ENCODE data around the gene RNU11.
"Not testable (repeated sequence)": the region's sequence is repeated elsewhere in the genome, so short reads cannot be mapped to it uniquely, and the experiment has no call there.

The RNU11 gene

DNA sequence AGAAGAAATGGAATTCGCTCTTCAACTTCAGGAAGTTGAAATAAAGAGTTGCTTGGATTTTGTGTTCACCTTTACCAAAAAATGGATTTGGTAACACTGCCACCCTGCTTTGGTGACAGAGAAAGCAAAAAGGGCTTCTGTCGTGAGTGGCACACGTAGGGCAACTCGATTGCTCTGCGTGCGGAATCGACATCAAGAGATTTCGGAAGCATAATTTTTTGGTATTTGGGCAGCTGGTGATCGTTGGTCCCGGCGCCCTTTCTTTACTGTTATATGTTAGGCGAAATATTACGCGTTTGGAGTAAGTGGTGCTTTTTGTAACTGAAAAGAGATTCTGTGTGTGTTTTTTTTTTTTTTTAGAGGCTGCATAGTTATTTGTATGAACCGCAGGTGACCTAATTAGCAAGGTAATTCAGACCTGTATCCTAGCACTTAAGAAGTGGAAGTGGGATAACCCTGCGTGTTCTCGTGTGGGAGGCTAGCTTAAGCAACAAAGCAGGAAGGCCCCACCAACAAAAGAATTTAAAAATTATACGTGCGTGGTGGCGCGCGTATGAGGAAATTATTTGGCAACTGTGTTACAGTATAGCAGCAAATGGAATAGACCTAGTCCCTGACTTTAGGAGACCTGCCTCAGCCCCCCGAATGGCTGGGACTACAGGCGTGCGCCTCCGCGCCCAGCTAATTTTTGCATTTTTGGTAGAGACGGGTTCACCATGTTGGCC, at the start of gene RNU11:
Gene RNU11 (plus strand): TSS at position 127 of the 725 bp plus-strand sequence.
- no peaks in the 10 kb centered on the region for H3K9me3 Mint-ChIP-seq
- no peaks in the 10 kb centered on the region for H3K36me3 Mint-ChIP-seq (ENCODE audit: low read depth)
- peak within 1 kb of the TSS; percentile 91 for H3K4me3 Mint-ChIP-seq
- peak within 1 kb of the TSS; percentile 99 for H3K27ac Mint-ChIP-seq
- H3K27me3 Mint-ChIP-seq, result no peaks in the 10 kb centered on the region
- peaks cover 44% of the 10 kb centered on the region for H3K4me1 Mint-ChIP-seq (ENCODE audit: low read depth)

DNA sequence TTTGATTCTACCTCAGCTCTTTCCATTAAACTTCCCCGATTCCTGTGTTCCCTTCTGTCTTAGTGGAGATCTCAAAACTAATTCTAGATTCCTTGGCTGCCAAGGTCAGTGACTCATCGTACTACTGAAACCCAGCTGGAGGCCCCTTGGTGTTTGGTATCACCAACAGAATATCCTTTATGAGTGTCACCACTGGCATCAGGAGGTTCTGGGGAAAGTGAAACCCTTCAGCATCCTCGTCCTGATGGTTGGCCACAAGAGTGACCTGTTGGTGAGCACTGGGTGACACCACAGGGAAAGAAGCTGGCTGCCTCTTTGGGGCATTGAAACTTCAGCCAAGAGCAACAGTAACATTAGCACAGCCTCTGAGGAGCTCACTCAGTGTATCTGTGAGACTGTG, 46.7 kb upstream of the RNU11 start:
- Mint-ChIP-seq H3K27me3 (no peaks in the 10 kb centered on the region), H3K36me3 (ENCODE audit: low read depth) (peaks cover 30% of the 10 kb centered on the region), H3K27ac (no peak overlapping the region), H3K9me3 (no peaks in the 10 kb centered on the region), H3K4me3 (no peak overlapping the region), H3K4me1 (ENCODE audit: low read depth) (peaks cover 11% of the 10 kb centered on the region)

DNA sequence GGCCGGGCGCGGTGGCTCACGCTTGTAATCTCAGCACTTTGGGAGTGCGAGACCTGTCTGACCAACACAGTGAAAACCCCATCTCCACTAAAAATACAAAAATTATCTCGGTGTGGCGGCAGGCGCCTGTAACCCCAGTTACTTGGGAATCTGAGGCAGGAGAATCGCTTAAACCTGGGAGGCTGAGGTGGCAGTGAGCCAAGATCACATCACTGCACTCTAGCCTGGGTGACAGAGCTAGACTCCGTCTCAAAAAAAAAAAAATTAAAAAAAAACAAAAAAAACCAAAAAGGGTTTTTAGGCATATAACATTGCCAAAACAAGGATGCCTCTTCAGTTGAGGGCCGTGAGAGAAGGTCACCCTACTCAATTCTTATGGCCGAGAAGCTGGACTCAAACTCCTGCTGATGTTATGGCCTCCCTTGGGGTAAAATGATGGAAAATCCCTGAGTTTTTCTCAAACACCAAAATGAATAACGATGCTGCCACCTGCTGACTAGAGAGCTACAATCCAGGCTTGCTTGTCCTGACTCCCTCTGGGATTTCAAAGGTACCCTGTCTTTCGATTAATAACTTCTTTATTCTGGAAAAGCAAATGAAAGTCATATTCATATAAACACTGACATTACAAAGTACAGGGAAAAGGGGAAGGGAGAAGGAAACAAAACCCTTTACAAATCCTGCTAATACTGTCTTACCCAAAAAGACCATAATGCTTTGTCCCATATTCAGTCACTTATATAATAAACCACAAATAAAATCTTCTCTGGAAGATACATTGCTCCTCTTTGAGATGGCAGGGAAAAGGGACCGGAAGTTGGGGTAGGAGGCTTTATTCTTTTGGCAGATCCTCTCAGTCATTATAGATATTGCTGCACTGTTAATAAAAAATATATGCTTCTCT, 45.6 kb upstream of the RNU11 start:
- no peak overlapping the region for H3K27ac Mint-ChIP-seq
- H3K4me3 Mint-ChIP-seq, result no peak overlapping the region
- H3K4me1 Mint-ChIP-seq (ENCODE audit: low read depth), result peaks cover 11% of the 10 kb centered on the region
- no peaks in the 10 kb centered on the region for H3K9me3 Mint-ChIP-seq
- H3K27me3 Mint-ChIP-seq, result no peaks in the 10 kb centered on the region
- peaks cover 30% of the 10 kb centered on the region for H3K36me3 Mint-ChIP-seq (ENCODE audit: low read depth)

DNA sequence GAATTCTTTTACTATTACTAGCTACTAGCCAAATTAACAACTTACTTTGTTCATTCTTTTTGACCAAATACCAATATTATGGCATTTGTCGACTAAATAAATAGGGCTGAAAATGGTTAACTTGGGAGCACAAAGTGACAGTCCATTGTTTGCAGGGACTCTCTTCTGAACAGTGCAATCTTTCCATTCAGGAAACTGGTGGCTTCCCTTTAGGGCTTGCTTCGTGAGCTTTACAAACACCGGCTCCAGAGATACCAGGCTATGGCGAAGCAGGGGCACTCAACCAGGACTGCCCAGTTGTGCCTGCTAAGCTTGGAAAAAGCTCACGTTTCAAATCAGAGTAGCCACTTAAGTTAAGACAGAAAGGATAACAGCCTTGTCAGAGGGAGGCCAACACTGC, 44.0 kb upstream of the RNU11 start:
- Mint-ChIP-seq H3K27ac (no peak overlapping the region), H3K27me3 (no peaks in the 10 kb centered on the region), H3K9me3 (no peaks in the 10 kb centered on the region), H3K36me3 (ENCODE audit: low read depth) (peaks cover 30% of the 10 kb centered on the region), H3K4me3 (no peak overlapping the region), H3K4me1 (ENCODE audit: low read depth) (peaks cover 8% of the 10 kb centered on the region)

DNA sequence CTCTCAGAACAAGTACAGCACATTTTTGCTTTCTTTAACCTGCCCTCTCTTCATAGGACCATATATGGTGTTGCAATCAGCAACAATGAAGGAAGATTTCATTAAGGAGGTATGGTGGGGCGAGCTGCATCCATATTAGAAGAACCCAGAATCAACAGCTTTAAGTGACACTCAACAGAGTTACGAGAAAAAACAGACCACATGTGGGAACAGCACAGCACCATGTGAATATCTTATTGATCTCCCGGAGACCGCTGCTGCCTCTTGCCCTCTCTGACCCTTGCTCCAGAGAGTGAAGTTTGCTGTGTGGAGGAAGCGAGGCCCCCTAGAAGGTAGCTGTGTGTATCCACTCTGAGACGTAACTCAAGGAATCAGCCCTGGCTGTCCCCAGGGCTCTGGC, 43.4 kb upstream of the RNU11 start:
- H3K27ac Mint-ChIP-seq, result no peak overlapping the region
- no peak overlapping the region for H3K4me3 Mint-ChIP-seq
- peaks cover 8% of the 10 kb centered on the region for H3K4me1 Mint-ChIP-seq (ENCODE audit: low read depth)
- peaks cover 34% of the 10 kb centered on the region for H3K36me3 Mint-ChIP-seq (ENCODE audit: low read depth)
- H3K27me3 Mint-ChIP-seq, result no peaks in the 10 kb centered on the region
- H3K9me3 Mint-ChIP-seq, result no peaks in the 10 kb centered on the region

DNA sequence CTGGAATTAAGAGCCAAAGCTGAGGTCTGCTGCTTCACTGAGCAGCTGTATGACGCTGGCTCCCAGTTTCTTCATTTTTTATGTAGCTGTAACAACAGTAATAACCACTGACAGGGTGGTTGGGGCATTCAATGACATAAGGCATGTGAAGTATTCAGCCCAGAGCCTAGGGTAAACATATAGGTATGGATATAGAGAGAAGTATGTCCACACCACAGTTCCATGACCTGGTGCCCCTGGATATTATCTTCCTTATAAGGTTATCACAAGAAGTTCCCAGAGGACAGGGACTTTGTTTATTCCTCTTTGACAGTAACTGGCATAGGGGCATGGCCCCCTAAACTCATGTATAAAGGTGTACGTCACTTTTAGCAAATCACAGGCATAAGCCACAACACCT, 41.6 kb upstream of the RNU11 start:
- Mint-ChIP-seq H3K27me3 (no peaks in the 10 kb centered on the region), H3K9me3 (no peaks in the 10 kb centered on the region), H3K4me1 (ENCODE audit: low read depth) (peaks cover 4% of the 10 kb centered on the region), H3K36me3 (ENCODE audit: low read depth) (peaks cover 39% of the 10 kb centered on the region), H3K4me3 (no peak overlapping the region), H3K27ac (no peak overlapping the region)

DNA sequence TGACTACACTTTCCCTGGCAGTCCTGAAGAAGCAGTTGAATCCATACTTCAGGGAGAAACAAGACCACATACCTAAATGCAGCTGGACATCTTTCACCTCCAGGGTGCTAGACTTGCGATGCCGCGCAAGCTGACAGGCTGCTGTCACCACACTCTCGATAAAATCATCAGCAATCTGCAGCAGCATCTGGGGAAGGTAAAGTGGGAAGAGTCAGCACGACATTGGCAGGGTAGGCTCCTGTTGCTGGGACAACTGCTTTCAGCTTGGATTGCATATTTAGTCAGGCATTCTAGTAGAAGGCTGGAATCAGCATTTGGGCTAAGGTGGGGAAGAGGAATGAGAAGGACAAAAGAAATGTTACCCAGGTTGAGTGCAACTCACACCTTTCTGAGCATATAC, 35.2 kb upstream of the RNU11 start:
- H3K9me3 Mint-ChIP-seq, result no peaks in the 10 kb centered on the region
- no peaks in the 10 kb centered on the region for H3K4me1 Mint-ChIP-seq (ENCODE audit: low read depth)
- H3K27ac Mint-ChIP-seq, result no peak overlapping the region
- H3K27me3 Mint-ChIP-seq, result no peaks in the 10 kb centered on the region
- H3K4me3 Mint-ChIP-seq, result no peak overlapping the region
- peaks cover 41% of the 10 kb centered on the region for H3K36me3 Mint-ChIP-seq (ENCODE audit: low read depth)

DNA sequence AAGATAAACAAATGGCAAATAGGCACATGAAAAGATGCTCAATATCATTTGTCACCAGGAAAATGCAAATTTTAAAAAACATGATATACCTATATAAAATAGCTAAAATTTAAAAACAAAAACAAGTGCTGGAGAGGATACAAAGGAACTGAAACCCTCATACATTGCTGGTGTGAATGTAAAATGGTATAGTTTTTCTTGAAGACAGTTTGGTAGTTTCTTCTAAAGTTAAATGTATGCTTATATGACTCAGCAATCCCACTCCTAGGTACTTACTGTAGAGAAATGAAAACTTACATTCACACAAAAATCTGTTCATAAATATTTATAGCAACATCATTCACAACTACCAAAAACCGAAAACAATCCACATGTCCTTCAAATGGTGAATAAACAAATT, 16.7 kb upstream of the RNU11 start:
- Mint-ChIP-seq H3K27me3 (no peaks in the 10 kb centered on the region), H3K27ac (no peak overlapping the region), H3K4me3 (no peak overlapping the region), H3K36me3 (ENCODE audit: low read depth) (no peaks in the 10 kb centered on the region), H3K9me3 (no peaks in the 10 kb centered on the region), H3K4me1 (ENCODE audit: low read depth) (peaks cover 11% of the 10 kb centered on the region)

DNA sequence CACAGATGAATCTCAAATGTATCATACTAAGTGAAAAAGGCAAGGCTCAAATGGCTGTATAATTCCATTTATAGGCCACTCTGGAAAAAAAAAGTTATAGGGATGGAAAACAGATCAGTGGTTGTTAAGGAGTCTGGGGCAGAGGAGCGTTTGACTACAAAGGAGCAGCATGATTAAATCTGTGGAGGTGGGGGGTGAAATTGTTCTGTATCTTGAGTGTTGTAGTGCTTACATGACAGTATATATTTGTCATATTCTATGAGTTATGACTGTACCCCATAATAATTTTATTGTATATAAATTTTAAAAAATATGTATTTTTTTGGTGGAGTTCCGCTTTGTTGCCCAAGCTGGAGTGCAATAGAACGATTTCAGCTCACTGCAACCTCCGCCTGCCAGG, 15.8 kb upstream of the RNU11 start:
- H3K27me3 Mint-ChIP-seq, result no peaks in the 10 kb centered on the region
- no peak overlapping the region for H3K4me3 Mint-ChIP-seq
- no peaks in the 10 kb centered on the region for H3K36me3 Mint-ChIP-seq (ENCODE audit: low read depth)
- no peaks in the 10 kb centered on the region for H3K9me3 Mint-ChIP-seq
- no peak overlapping the region for H3K27ac Mint-ChIP-seq
- H3K4me1 Mint-ChIP-seq (ENCODE audit: low read depth), result peaks cover 12% of the 10 kb centered on the region

DNA sequence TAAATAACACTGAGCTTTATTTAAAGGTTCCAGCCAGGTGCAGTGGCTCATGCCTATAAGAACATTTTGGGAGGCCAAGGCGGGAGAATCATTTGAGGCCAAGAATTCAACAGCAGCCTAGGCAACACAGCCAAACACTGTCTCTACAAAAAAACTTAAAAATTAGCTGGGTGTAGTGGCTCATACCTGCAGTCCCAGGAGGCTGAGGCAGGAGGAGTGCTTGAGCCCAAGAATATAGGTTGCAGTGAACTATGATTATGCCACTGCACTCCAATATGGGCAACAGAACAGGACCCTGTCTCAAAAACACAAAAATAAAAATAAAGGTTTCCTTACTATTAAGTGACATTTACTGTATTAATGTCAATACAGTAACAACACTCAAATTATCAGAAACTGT, 7.6 kb upstream of the RNU11 start:
- Mint-ChIP-seq H3K4me1 (ENCODE audit: low read depth) (peaks cover 55% of the 10 kb centered on the region), H3K27me3 (no peaks in the 10 kb centered on the region), H3K4me3 (peak overlapping the region; percentile 99), H3K36me3 (ENCODE audit: low read depth) (peaks cover 7% of the 10 kb centered on the region), H3K27ac (no peak overlapping the region), H3K9me3 (no peaks in the 10 kb centered on the region)

DNA sequence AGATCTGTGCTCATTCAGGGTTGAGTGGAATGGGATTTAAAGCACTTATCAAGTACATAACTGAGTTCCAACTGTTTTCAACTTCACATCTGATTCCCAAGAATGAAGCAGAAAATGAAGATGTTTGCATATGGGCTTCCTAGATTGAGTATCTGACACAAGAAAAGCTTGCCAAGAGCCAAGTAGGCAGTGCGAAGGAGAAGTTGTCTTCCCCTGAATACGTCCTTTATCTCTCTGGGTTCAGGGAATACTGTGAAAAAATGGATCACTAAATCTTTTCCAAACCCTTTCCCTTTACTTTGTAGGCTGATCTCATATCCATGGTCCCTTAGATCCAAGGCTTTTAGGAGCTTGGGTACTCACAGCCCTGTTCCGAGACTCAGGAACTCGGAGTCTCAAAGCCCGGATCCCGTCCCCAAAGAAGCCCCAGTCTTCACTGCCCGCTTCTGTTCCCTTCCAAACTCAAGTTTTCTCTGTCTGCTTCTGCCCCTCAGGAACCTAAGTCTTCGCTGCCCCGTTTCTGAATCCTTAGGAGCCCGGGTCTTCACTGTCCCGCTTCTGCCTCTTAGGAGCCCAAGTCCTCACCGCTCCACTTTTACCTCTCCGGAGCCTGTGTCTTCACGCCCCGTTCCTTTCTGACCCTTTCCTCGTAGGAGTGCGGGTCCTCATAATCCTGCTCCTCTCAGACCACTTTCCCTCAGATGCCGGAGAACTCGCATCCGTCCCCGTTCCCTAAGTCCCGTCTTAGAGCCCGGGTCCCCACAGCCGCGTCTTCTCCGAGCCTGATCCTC, 6.1 kb upstream of the RNU11 start:
- peak overlapping the region; percentile 97 for H3K27ac Mint-ChIP-seq
- peak overlapping the region; percentile 99 for H3K4me3 Mint-ChIP-seq
- peaks cover 7% of the 10 kb centered on the region for H3K36me3 Mint-ChIP-seq (ENCODE audit: low read depth)
- no peaks in the 10 kb centered on the region for H3K27me3 Mint-ChIP-seq
- H3K9me3 Mint-ChIP-seq, result no peaks in the 10 kb centered on the region
- peaks cover 60% of the 10 kb centered on the region for H3K4me1 Mint-ChIP-seq (ENCODE audit: low read depth)

DNA sequence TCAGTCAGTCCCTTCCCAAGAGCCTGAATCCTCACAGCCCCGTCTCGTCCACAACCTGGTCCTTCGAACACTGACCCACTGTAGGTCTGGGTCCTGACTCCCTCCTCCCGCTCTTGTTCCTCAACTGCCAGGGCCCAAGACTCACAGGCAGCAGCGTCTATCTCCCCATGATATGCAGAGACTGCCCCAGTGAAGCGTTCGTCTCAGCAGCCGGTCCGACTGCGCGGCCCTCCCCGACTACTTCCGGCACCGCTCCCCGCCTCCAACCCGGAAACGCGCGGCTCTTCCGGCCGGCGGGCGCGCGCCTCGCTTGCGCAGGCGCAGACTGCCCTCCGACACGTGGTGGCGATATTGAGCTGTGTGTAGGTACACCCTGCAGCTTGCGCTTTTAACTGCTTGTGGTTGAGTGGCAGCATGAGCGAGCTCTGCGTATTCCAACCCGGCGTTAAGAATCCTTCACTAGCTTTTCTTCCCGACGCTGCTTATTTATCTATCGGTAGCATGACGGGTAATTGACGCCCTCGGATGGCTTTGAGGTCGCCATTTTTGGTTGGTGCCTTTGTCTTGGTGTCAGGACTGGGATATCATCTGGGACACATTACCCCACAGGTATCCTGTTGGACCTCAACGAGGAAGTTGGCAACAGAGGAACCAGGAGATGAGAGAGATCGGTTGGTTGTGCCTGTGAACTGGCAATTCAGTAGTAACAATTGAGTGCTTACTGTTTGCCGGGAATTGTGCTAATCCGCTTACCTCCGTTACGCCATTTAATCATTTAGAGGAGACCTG, 5.4 kb upstream of the RNU11 start, which contains the start of gene TAF12:
Gene TAF12 (minus strand): TSS at position 221 of the 789 bp plus-strand sequence. CDS start 20,986 bp downstream, outside the sequence.
- peak within 1 kb of the TSS; percentile 97 for H3K27ac Mint-ChIP-seq
- peaks cover 7% of the 10 kb centered on the region for H3K36me3 Mint-ChIP-seq (ENCODE audit: low read depth)
- no peaks in the 10 kb centered on the region for H3K9me3 Mint-ChIP-seq
- peak within 1 kb of the TSS; percentile 99 for H3K4me3 Mint-ChIP-seq
- H3K27me3 Mint-ChIP-seq, result no peaks in the 10 kb centered on the region
- H3K4me1 Mint-ChIP-seq (ENCODE audit: low read depth), result peaks cover 66% of the 10 kb centered on the region

DNA sequence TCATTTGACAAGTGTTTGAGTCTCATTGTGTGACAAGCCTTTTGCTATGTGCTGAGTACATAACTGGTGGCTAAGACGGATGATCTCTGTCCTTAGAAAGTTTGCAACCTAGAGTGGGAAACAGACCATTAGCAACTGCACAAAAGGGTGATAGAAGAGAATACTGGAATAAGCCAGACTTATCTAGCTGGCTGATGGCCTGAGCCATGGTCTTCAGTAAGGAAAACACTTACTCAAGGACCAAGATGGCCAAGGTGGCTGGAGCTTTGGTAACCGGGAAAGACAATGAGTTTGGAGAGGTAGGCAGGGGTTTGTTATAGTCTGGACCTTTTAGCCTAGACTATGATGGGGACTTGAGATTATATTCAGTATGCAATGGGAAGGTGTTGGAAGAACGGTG, 3.9 kb upstream of the RNU11 start:
- no peaks in the 10 kb centered on the region for H3K27me3 Mint-ChIP-seq
- peaks cover 80% of the 10 kb centered on the region for H3K4me1 Mint-ChIP-seq (ENCODE audit: low read depth)
- H3K36me3 Mint-ChIP-seq (ENCODE audit: low read depth), result peaks cover 7% of the 10 kb centered on the region
- peak overlapping the region; percentile 97 for H3K27ac Mint-ChIP-seq
- H3K4me3 Mint-ChIP-seq, result peak overlapping the region; percentile 99
- no peaks in the 10 kb centered on the region for H3K9me3 Mint-ChIP-seq

DNA sequence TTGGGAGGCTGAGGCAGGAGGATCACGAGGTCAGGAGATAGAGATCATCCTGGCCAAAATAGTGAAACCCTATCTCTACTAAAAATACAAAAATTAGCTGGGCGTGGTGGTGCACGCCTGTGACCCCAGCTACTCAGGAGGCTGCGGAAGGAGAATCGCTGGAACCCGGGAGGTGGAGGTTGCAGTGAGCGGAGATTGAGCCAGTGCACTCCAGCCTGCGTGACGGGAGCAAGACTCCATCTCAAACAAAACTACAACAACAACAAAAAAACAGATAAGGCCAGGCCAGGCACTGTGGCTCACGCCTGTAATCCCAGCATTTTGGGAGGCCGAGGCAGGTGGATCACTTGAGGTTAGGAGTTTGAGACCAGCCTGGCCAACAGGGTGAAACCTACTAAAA, 3.0 kb upstream of the RNU11 start:
- peaks cover 75% of the 10 kb centered on the region for H3K4me1 Mint-ChIP-seq (ENCODE audit: low read depth)
- H3K36me3 Mint-ChIP-seq (ENCODE audit: low read depth); H3K27me3 Mint-ChIP-seq; H3K27ac Mint-ChIP-seq; H3K9me3 Mint-ChIP-seq; H3K4me3 Mint-ChIP-seq: not testable (repeated sequence)

Data from stimulated activated naive CD8-positive, alpha-beta T cell treated with anti-CD3 and anti-CD28 coated beads, Interleukin-15, Interleukin-2, amounts not matched to agents 100 ng/mL and 50 ng/mL, for 24 hours (primary cell).